Measurements from ENCODE around the gene GNA14. TPM values are rescaled to one million over a fixed set of nuclear protein-coding genes. Genes with fewer than 3 reads are reported as not detected.

Gene GNA14
- total RNA-seq, 3 donors from 2014 or later (not counting 1 experiment from before 2014, with no cell fraction given) = 1.8 TPM; not detected in 2

GRCh38 chr9:77432053-77432452, 216.1 kb downstream of the GNA14 start:
- Histone ChIP-seq H3K4me3 (ENCODE audit: low read length) (no peak overlapping the region), H3K4me1 (ENCODE audit: control insufficient read depth, insufficient read depth, low read length) (no peaks in the 10 kb centered on the region), H3K27me3 (ENCODE audit: control insufficient read depth, insufficient read depth, low read length) (no peaks in the 10 kb centered on the region), H3K27ac (ENCODE audit: low read length) (no peak overlapping the region), H3K9me3 (ENCODE audit: control insufficient read depth, insufficient read depth, low read length) (no peaks in the 10 kb centered on the region), H3K36me3 (ENCODE audit: control insufficient read depth, insufficient read depth, low read length) (no peaks in the 10 kb centered on the region)
- ATAC-seq = no peak
- Mint-ChIP-seq H3K9me3 (no peaks in the 10 kb centered on the region), H3K4me1 (peaks cover 0 to 4% of the 10 kb centered on the region in 2 donors), H3K27ac (no peak overlapping the region), H3K4me3 (no peak overlapping the region), H3K36me3 (no peaks in the 10 kb centered on the region), H3K27me3 (ENCODE audit: low read depth in 2 of 2) (peaks cover 0 to 4% of the 10 kb centered on the region in 2 donors)
- intact Hi-C loops (cut with micrococcal nuclease) = no loop called here
- no peak for DNase-seq
- WGBS (ENCODE audit: insufficient coverage) = 93% methylated on average over 6 of the region's 6 CpGs
- TF ChIP-seq CTCF (IDR thresholded peaks at IDR 0.05) = no peak

GRCh38 chr9:77429928-77430327, 218.2 kb downstream of the GNA14 start:
- H3K4me3 ChIP-seq (ENCODE audit: low read length) = no peak overlapping the region

GRCh38 chr9:77427256-77427927, 220.7 kb downstream of the GNA14 start:
- no peaks in the 10 kb centered on the region for H3K9me3 Mint-ChIP-seq
- Histone ChIP-seq H3K4me1 (ENCODE audit: control insufficient read depth, insufficient read depth, low read length) (no peaks in the 10 kb centered on the region), H3K36me3 (ENCODE audit: control insufficient read depth, insufficient read depth, low read length) (no peaks in the 10 kb centered on the region), H3K27ac (ENCODE audit: low read length) (no peak overlapping the region), H3K4me3 (ENCODE audit: low read length) (no peak overlapping the region), H3K27me3 (ENCODE audit: control insufficient read depth, insufficient read depth, low read length) (no peaks in the 10 kb centered on the region), H3K9me3 (ENCODE audit: control insufficient read depth, insufficient read depth, low read length) (no peaks in the 10 kb centered on the region)
- intact Hi-C loops (cut with micrococcal nuclease) = no loop called here
- no peaks in the 10 kb centered on the region for H3K4me1 Mint-ChIP-seq
- no peak overlapping the region for H3K4me3 Mint-ChIP-seq
- TF ChIP-seq CTCF (IDR thresholded peaks at IDR 0.05) = no peak
- H3K27me3 Mint-ChIP-seq (ENCODE audit: low read depth in 2 of 2) = no peaks in the 10 kb centered on the region
- 92% methylated on average over 7 of the region's 7 CpGs for WGBS (ENCODE audit: insufficient coverage)
- no peak for DNase-seq
- H3K36me3 Mint-ChIP-seq = no peaks in the 10 kb centered on the region
- no peak overlapping the region for H3K27ac Mint-ChIP-seq
- ATAC-seq = no peak

More at GRCh38 chr9:77429928-77430327, 218.2 kb downstream of the GNA14 start:
- DNase-seq (no peak), ATAC-seq (no peak)
- H3K27me3 ChIP-seq (ENCODE audit: control insufficient read depth, insufficient read depth, low read length) = no peaks in the 10 kb centered on the region
- no peak overlapping the region for H3K27ac Mint-ChIP-seq
- H3K36me3 Mint-ChIP-seq = no peaks in the 10 kb centered on the region
- WGBS (ENCODE audit: insufficient coverage) = 89% methylated on average over 2 of the region's 2 CpGs
- H3K27ac ChIP-seq (ENCODE audit: low read length) = no peak overlapping the region
- no peak overlapping the region for H3K4me3 Mint-ChIP-seq
- H3K4me1 ChIP-seq (ENCODE audit: control insufficient read depth, insufficient read depth, low read length) = no peaks in the 10 kb centered on the region
- TF ChIP-seq CTCF (IDR thresholded peaks at IDR 0.05) = no peak
- H3K9me3 Mint-ChIP-seq = no peaks in the 10 kb centered on the region
- no peaks in the 10 kb centered on the region for H3K36me3 ChIP-seq (ENCODE audit: control insufficient read depth, insufficient read depth, low read length)
- no peaks in the 10 kb centered on the region for H3K9me3 ChIP-seq (ENCODE audit: control insufficient read depth, insufficient read depth, low read length)
- peaks cover 0 to 4% of the 10 kb centered on the region in 2 donors for H3K27me3 Mint-ChIP-seq (ENCODE audit: low read depth in 2 of 2)
- H3K4me1 Mint-ChIP-seq = peaks cover 0 to 4% of the 10 kb centered on the region in 2 donors
- intact Hi-C loops (cut with micrococcal nuclease) = no loop called here

GRCh38 chr9:77426712-77427111, 221.4 kb downstream of the GNA14 start:
- WGBS (ENCODE audit: insufficient coverage) = no CpG with 5 or more reads among the region's 3 CpGs
- ATAC-seq (no peak), DNase-seq (no peak)
- H3K36me3 ChIP-seq (ENCODE audit: control insufficient read depth, insufficient read depth, low read length) = no peaks in the 10 kb centered on the region
- H3K9me3 Mint-ChIP-seq = no peaks in the 10 kb centered on the region
- H3K4me3 ChIP-seq (ENCODE audit: low read length) = no peak overlapping the region
- no peaks in the 10 kb centered on the region for H3K27me3 Mint-ChIP-seq (ENCODE audit: low read depth in 2 of 2)
- no peaks in the 10 kb centered on the region for H3K36me3 Mint-ChIP-seq
- no peak overlapping the region for H3K4me3 Mint-ChIP-seq
- H3K27ac ChIP-seq (ENCODE audit: low read length) = no peak overlapping the region
- intact Hi-C loops (cut with micrococcal nuclease) = no loop called here
- TF ChIP-seq CTCF (IDR thresholded peaks at IDR 0.05) = no peak
- H3K27me3 ChIP-seq (ENCODE audit: control insufficient read depth, insufficient read depth, low read length) = no peaks in the 10 kb centered on the region
- no peaks in the 10 kb centered on the region for H3K9me3 ChIP-seq (ENCODE audit: control insufficient read depth, insufficient read depth, low read length)
- H3K4me1 ChIP-seq (ENCODE audit: control insufficient read depth, insufficient read depth, low read length) = no peaks in the 10 kb centered on the region
- H3K4me1 Mint-ChIP-seq = no peaks in the 10 kb centered on the region
- H3K27ac Mint-ChIP-seq = no peak overlapping the region
